Lung microvascular endothelial cell (primary cell): ENCODE results near the gene COMMD4. TPM values are rescaled to one million over a fixed set of nuclear protein-coding genes. Genes with fewer than 3 reads are reported as not detected.
"Not testable (repeated sequence)": the region's sequence is repeated elsewhere in the genome, so short reads cannot be mapped to it uniquely, and the experiment has no call there.

Experiments
- DNase-seq, 2 donors: peaks; one replicate each; pipeline versions ENCODE4 v3.0.0 to v3.0.0-alpha.2; 2010; ENCODE audit warnings: low read depth in 2 of 2
- total RNA-seq: library from RNA; depleted of rRNA; stranded (reverse); fragments of >200 nt; gene quantifications from 2 replicates; pipeline ENCODE4 v1.2.1, GENCODE V29; 2014

Gene COMMD4
- total RNA-seq, 1 donor from 2014 or later = 57.1 TPM

DNA sequence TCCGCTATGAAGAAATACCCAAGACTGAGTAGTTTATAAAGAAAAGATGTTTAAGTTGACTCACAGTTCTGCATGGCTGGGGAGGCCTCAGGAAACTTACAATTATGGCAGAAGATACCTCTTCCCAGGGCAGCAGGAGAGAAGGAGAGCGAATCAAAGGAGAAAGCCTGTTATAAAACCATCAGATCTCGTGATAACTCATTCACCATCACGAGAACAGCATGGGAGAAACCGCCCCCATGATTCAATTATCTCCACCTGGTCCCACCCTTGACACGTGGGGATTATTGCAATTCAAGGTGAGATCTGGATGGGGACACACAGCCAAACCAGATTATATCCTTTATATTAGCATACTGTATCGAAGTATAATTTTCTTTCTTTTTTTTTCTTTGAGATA lies 3.8 kb upstream of the COMMD4 start:
- not testable (repeated sequence) for DNase-seq

DNA sequence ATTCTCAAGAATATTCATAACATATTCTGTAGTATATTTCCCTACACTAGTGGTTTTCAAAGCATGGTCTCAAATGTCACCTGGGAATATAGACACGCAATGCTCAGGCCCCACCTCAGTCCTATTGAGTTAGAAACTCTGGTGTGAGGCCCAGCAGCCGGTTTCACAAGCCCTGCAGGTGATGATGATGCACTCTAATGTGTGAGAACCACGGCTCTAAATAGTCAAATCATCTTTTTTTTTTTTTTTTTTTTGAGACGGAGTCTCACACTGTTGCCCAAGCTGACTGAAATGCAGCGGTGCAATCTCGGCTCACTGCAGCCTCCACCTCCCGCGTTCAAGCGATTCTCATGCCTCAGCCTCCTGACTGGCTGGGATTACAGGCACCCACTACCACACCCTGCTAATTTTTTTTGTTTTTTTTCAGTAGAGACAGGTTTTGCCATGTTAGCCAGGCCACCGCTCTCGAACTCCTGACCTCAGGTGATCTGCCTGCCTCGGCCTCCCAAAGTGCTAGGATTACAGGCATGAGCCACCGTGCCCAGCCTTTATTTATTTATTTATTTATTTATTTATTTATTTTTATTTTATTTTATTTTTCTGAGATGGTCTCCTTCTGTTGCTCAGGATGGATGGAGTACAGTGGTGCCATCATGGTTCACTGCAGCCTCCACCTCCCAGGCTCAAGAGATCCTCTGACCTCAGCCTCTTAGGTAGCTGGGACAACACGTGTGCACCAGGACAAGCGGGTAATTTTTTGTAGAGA lies 2.0 kb upstream of the COMMD4 start:
- not testable (repeated sequence) for DNase-seq

- no peak for DNase-seq
These were observed 554 bp upstream of the COMMD4 start for GRCh38 chr15:75335313-75335704.

DNA sequence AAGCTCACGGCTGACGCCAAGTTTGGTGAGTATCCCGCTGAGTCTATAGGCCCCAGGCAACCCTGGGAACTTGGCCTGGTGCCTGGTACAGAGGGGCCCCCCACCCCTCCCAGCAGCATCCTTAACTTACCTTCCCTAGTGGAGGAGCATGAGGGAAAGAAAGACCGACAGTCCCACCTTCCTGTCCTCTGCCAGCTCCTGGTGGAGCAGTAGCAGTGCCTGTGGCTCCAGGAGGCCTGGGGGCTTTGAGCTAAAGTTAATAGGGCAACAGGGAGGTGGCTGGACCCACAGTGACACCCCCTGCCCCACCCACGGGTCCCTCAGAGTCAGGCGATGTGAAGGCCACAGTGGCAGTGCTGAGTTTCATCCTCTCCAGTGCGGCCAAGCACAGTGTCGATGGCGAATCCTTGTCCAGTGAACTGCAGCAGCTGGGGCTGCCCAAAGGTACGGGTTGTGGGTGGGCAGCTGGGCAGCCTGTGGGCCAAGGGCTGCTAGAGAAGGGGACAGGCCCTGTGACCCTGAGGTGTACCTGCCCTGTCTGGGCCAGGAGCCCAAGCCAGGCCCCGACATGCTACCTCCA lies 2.9 kb downstream of the COMMD4 start:
- no peak for DNase-seq

- no peak for DNase-seq
These were observed 3.8 kb downstream of the COMMD4 start for GRCh38 chr15:75339531-75340240.

GRCh38 chr15:75342221-75342620 lies 6.4 kb downstream of the COMMD4 start:
- no peak for DNase-seq

- DNase-seq = peak in 1 of 2 donors; percentile 21
These were observed 8.1 kb downstream of the COMMD4 start for GRCh38 chr15:75343953-75344352.

GRCh38 chr15:75346796-75347221 lies 10.9 kb downstream of the COMMD4 start, which contains the start of gene NEIL1:
Gene NEIL1, plus strand, starts transcription at chr15:75347039. Its CDS starts 1,867 bp downstream, at chr15:75348906.
- peak in 1 of 2 donors; percentile 50 for DNase-seq

GRCh38 chr15:75347222-75348033 lies 11.6 kb downstream of the COMMD4 start:
- peak; percentile 22 to 59 for DNase-seq

GRCh38 chr15:75348034-75348561 lies 12.2 kb downstream of the COMMD4 start:
- DNase-seq = peak in 1 of 2 donors; percentile 14

- DNase-seq = peak in 1 of 2 donors; percentile 14
These were observed 12.9 kb downstream of the COMMD4 start for GRCh38 chr15:75348562-75349350.

DNA sequence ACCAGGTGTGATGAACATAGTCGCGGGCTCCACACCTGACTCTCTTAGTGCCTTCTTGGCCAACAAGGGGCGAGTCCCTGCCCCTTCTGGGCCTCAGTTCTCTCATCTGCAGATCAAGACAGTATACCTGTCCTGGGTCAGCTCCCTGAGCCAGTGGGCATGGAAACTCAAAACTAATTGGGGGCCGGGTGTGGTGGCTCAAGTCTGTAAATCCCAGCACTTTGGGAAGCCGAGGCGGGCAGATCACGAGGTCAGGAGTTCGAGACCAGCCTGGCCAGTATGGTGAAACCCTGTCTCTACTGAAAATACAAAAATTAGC lies 13.4 kb downstream of the COMMD4 start:
- DNase-seq = not testable (repeated sequence)

- DNase-seq = no peak
These were observed 14.2 kb downstream of the COMMD4 start for GRCh38 chr15:75349851-75350588.

DNA sequence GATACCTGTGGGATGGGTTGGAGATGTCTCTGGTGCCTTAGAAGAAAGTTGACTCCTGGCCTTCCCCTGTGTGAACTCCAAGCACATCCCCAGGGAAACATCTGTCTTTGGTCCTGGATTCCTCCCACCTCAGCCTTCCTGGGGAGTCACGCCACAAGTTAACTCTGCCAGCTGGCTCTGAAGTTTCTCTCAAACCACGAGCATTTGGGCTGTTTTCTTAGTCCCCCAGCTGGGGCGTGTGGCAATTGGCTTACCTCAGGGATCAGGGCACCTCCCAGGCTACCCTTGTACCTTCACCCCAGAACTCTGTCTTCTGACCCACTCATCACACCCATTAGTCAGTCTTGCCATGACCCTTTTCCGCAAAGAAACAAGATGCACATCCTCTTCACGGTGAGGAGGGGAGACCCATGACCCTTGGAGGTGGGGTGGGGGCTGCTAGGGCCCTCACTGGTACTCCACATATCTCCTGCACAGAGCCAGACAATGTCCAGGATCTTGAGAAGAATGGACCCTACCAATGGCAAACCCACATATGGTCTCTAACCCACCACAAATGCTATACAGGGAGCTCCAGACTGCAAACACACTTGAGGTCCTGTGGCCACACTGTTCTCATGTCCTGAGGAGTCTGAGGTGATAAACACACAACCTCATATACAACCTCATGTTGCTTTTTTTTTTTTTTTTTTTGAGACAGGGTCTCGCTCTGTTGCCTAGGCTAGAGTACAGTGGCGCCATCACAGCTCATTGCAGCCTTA lies 14.9 kb downstream of the COMMD4 start:
- DNase-seq = no peak

DNA sequence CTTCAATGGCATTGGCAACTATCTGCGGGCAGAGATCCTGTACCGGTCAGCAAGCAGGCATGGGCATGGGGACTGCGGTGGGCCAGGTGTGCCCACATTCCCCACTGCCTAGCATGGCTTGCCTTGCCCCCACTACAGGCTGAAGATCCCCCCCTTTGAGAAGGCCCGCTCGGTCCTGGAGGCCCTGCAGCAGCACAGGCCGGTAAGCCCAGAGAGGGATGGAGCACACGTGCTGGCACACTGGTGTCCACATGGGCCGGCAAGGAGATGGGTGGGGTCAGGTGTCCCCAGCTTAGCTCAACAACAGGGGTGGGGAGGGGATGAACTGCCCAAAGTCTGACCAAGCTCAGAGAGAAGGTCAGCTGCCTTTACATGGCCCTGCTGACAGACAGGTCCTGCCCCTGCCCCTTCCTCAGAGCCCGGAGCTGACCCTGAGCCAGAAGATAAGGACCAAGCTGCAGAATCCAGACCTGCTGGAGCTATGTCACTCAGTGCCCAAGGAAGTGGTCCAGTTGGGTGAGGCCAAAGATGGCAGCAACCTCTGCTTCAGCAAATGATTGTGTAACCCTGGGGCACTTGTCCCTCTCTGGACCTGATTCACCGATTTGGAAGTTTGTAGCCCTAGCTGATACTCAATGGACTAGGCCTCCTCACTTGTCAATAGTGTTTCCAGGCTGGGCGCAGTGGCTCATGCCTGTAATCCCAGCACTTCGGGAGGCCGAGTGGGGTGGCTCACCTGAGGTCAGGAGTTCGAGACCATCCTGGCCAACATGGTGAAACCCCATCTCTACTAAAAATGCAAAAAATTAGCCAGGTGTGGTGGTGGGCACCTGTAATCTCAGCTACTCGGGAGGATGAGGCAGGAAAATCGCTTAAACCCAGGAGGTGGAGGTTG lies 16.6 kb downstream of the COMMD4 start:
- DNase-seq = no peak

GRCh38 chr15:75353604-75354003 lies 17.7 kb downstream of the COMMD4 start:
- DNase-seq = no peak

DNA sequence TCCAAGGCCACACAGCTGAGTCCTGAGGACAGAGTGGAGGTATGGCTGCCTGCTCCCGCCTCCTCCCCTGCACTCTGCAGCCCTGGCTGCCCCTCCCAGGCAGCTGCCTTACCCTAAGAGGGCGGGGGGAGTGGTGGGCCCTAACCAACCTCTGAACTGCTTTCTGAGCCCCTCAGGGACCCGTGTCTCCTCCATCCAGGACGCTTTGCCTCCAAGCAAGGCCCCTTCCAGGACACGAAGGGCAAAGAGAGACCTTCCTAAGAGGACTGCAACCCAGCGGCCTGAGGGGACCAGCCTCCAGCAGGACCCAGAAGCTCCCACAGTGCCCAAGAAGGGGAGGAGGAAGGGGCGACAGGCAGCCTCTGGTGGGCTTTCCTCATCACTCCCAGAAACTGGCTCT lies 18.6 kb downstream of the COMMD4 start:
- DNase-seq = no peak

DNA sequence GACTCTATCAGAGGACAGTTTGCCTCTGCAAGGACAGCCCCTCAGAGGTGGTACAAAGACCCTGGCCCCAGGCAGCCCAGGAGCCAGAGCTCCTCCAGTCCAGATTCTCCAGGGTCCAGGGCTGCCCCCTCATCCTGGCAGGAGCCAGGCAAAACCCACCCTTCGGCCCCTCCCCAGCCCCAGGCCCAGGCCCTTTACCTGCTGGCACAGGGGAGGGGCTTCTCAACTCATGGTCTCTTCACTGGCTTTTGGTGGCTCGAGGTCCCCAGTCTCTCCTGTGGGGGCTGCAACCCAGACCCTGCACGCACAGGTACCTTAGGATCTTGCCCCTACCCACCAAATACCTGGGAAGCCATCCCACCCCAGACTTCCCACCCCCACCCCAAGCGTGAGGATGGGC lies 19.5 kb downstream of the COMMD4 start:
- no peak for DNase-seq
